H1 (cell line): Measurements from ENCODE around the gene MRPL34. TPM values are rescaled to one million over a fixed set of nuclear protein-coding genes. Genes with fewer than 3 reads are reported as not detected.
A peak's percentile ranks its signal among the peaks of the same experiment; 100 is the strongest.

ENCODE experiments used
- CTCF ChIA-PET: fragments of 300-600 bp; sonication (Branson Sonifier 250); formaldehyde crosslinking; loops from one replicate; lab custom pipeline; 2021; ENCODE audit not compliant: partially characterized antibody; lab: Charles Lee
- POLR2A ChIA-PET: fragments of 300-600 bp; sonication (Branson Sonifier 250); formaldehyde crosslinking; loops from one replicate; lab custom pipeline; 2021; ENCODE audit warnings: inconsistent platforms; ENCODE audit not compliant: partially characterized antibody; lab: Charles Lee
- DNase-seq, 2 experiments: peaks; one replicate each; pipeline versions ENCODE4 v3.0.0 to v3.0.0-alpha.2; 2010 to 2022; ENCODE audit warnings: low spot score in 2 of 2, low read depth in 1 of 2, mixed read lengths in 1 of 2
- FAIRE-seq: peaks from 2 replicates; lab custom pipeline; 2011; peaks lifted over from hg19 to GRCh38; lab: Jason Lieb, UNC
- H2AFZ ChIP-seq: 2 replicates; pipeline ENCODE4 v1.8.1; 2012; ENCODE audit warnings: low read length, inconsistent platforms
- H2AK5ac ChIP-seq: 2 replicates; pipeline ENCODE4 v1.6.1; 2013; ENCODE audit warnings: low read depth, low read length
- H2BK120ac ChIP-seq: replicated peaks from 2 replicates; pipeline ENCODE3; 2013; ENCODE audit warnings: low read depth, low read length, inconsistent platforms
- H2BK12ac ChIP-seq: 2 replicates; pipeline ENCODE4 v1.6.1; 2013; ENCODE audit warnings: low read depth, low read length
- H2BK15ac ChIP-seq: 2 replicates; pipeline ENCODE4 v1.6.1; 2013; ENCODE audit warnings: low read length
- H2BK20ac ChIP-seq: 2 replicates; pipeline ENCODE4 v1.6.1; 2013; ENCODE audit warnings: low read length
- H2BK5ac ChIP-seq: 2 replicates; pipeline ENCODE4 v1.6.1; 2013; ENCODE audit warnings: low read depth, low read length
- H3K14ac ChIP-seq: 2 replicates; pipeline ENCODE4 v1.6.1; 2013; ENCODE audit warnings: inconsistent platforms; ENCODE audit not compliant: insufficient read length
- H3K18ac ChIP-seq: 2 replicates; pipeline ENCODE4 v1.6.1; 2013; ENCODE audit warnings: low read length; ENCODE audit errors: extremely low read depth
- H3K23ac ChIP-seq: 2 replicates; pipeline ENCODE4 v1.6.1; 2013; ENCODE audit warnings: inconsistent platforms; ENCODE audit not compliant: insufficient read length
- H3K23me2 ChIP-seq: 2 replicates; pipeline ENCODE4 v1.6.1; 2013; ENCODE audit warnings: low read depth, low read length
- H3K27ac ChIP-seq: 2 replicates; pipeline ENCODE4 v1.6.1; 2011; ENCODE audit warnings: low read depth, low read length, inconsistent platforms
- H3K27me3 ChIP-seq, 4 experiments: replicated peaks in 1 of 4; 1 replicate in 1 of 4; 2 replicates in 3 of 4; pipeline versions ENCODE4 v1.6.1 to v1.8.1; 2011 to 2013; ENCODE audit warnings: low read length in 3 of 4, mild to moderate bottlenecking in 3 of 4, inconsistent platforms in 2 of 4, mixed read lengths in 2 of 4, moderate library complexity in 1 of 4; ENCODE audit not compliant: control insufficient read depth in 3 of 4, insufficient read depth in 3 of 4; ENCODE audit errors: extremely low read depth in 1 of 4
- H3K36me3 ChIP-seq, 4 experiments: 2 replicates each; pipeline versions ENCODE4 v1.6.1 to v1.8.1; 2011 to 2013; ENCODE audit warnings: mild to moderate bottlenecking in 4 of 4, low read length in 3 of 4, moderate library complexity in 2 of 4, control low read depth in 1 of 4, inconsistent platforms in 1 of 4; ENCODE audit not compliant: insufficient read depth in 4 of 4, control insufficient read depth in 2 of 4
- H3K4ac ChIP-seq: replicated peaks from 2 replicates; pipeline ENCODE3; 2013; ENCODE audit warnings: low read length, low read depth, mixed read lengths, inconsistent platforms; ENCODE audit not compliant: insufficient read length
- H3K4me1 ChIP-seq, 4 experiments: replicated peaks in 1 of 4; 1 replicate in 1 of 4; 2 replicates in 3 of 4; pipeline versions ENCODE4 v1.6.1 to v1.8.1; 2011 to 2013; ENCODE audit warnings: low read length in 3 of 4, inconsistent platforms in 2 of 4, mixed read lengths in 1 of 4; ENCODE audit not compliant: insufficient read depth in 4 of 4, control insufficient read depth in 3 of 4
- H3K4me2 ChIP-seq, 2 experiments: 2 replicates each; pipeline versions ENCODE4 v1.6.1 to v1.8.1; 2011 to 2013; ENCODE audit warnings: low read depth in 2 of 2, low read length in 2 of 2, control low read depth in 1 of 2, inconsistent platforms in 1 of 2, mild to moderate bottlenecking in 1 of 2; ENCODE audit not compliant: insufficient read depth in 1 of 2
- H3K4me3 ChIP-seq, 4 experiments: fragments of 200-600, 300-600 bp in 1 of 4; sonication (generic), shearing (Covaris generic), sonication (Bioruptor Twin) in 1 of 4; 2 replicates each; pipeline versions ENCODE4 v1.5.1 to v1.8.1; 2011 to 2016; ENCODE audit warnings: low read length in 4 of 4, low read depth in 3 of 4, control low read depth in 2 of 4, inconsistent platforms in 2 of 4, mild to moderate bottlenecking in 2 of 4, mixed read lengths in 1 of 4, moderate library complexity in 1 of 4; ENCODE audit not compliant: insufficient read depth in 2 of 4; ENCODE audit errors: extremely low read depth in 1 of 4
- H3K56ac ChIP-seq: replicated peaks from 2 replicates; pipeline ENCODE3; 2013; ENCODE audit warnings: low read depth, mild to moderate bottlenecking, mixed read lengths, low read length, inconsistent platforms; ENCODE audit not compliant: insufficient read length
- H3K79me1 ChIP-seq: 2 replicates; pipeline ENCODE4 v1.6.1; 2013; ENCODE audit warnings: low read depth, low read length, control low read depth
- H3K79me2 ChIP-seq, 2 experiments: 2 replicates each; pipeline versions ENCODE4 v1.6.1 to v1.8.1; 2012 to 2013; ENCODE audit warnings: low read length in 2 of 2, mild to moderate bottlenecking in 2 of 2, inconsistent platforms in 1 of 2; ENCODE audit not compliant: insufficient read depth in 2 of 2, control insufficient read depth in 1 of 2
- H3K9ac ChIP-seq, 4 experiments: replicated peaks in 1 of 4; 1 replicate in 1 of 4; 2 replicates in 3 of 4; pipeline versions ENCODE4 v1.6.1 to v1.8.1; 2011 to 2013; ENCODE audit warnings: low read depth in 3 of 4, low read length in 3 of 4, control low read depth in 2 of 4, mild to moderate bottlenecking in 2 of 4, moderate library complexity in 2 of 4, inconsistent platforms in 1 of 4; ENCODE audit errors: extremely low read depth in 1 of 4
- H3K9me3 ChIP-seq, 2 experiments: 2 replicates each; pipeline versions ENCODE4 v1.6.1 to v1.8.1; 2012 to 2013; ENCODE audit warnings: mild to moderate bottlenecking in 2 of 2, moderate library complexity in 2 of 2, control low read depth in 1 of 2, inconsistent platforms in 1 of 2, low read depth in 1 of 2, low read length in 1 of 2, mixed read lengths in 1 of 2; ENCODE audit not compliant: insufficient read depth in 2 of 2
- H4K20me1 ChIP-seq, 2 experiments: replicated peaks in 1 of 2; 2 replicates each; pipeline versions ENCODE3 to v1.8.1; 2011 to 2013; ENCODE audit warnings: inconsistent platforms in 2 of 2, low read length in 2 of 2, mild to moderate bottlenecking in 1 of 2; ENCODE audit not compliant: insufficient read depth in 2 of 2, control insufficient read depth in 1 of 2
- H4K5ac ChIP-seq: 2 replicates; pipeline ENCODE4 v1.6.1; 2013; ENCODE audit warnings: low read length, low read depth, mixed read lengths, inconsistent platforms; ENCODE audit not compliant: insufficient read length
- H4K8ac ChIP-seq: 2 replicates; pipeline ENCODE4 v1.8.0; 2013; ENCODE audit warnings: mild to moderate bottlenecking, moderate library complexity, low read length, inconsistent platforms; ENCODE audit not compliant: insufficient read depth; ENCODE audit errors: extremely low read depth
- H4K91ac ChIP-seq: replicated peaks from 2 replicates; pipeline ENCODE3; 2013; ENCODE audit warnings: low read length, mixed read lengths, inconsistent platforms; ENCODE audit not compliant: insufficient read length
- RNF2 ChIP-seq: fragments of 200-900, 300-1000 bp; sonication (generic); IDR thresholded peaks from 2 replicates; pipeline ENCODE4 v1.7.1; 2016; ENCODE audit warnings: borderline replicate concordance, low read depth, mild to moderate bottlenecking, antibody characterized with exemption, low read length; ENCODE audit not compliant: poor library complexity, severe bottlenecking; ENCODE audit errors: missing control alignments
- SIX5 ChIP-seq: IDR thresholded peaks from 2 replicates; pipeline ENCODE4 v1.6.1; 2011; ENCODE audit warnings: mild to moderate bottlenecking, low read depth, low read length
- WGBS, 2 experiments: shearing (Covaris generic) in 1 of 2; methylation state at CpG; one replicate each; pipeline versions ENCODE4 v1.1.6 to v1.1.7; 2013 to 2015; ENCODE audit warnings: low lambda C conversion rate in 2 of 2, mixed read lengths in 2 of 2, inconsistent platforms in 1 of 2, low coverage in 1 of 2, missing lambda C conversion rate in 1 of 2; ENCODE audit not compliant: insufficient replicate concordance in 2 of 2, insufficient coverage in 1 of 2, insufficient read length in 1 of 2; ENCODE audit errors: extremely low coverage in 1 of 2, missing lambda C conversion rate in 1 of 2; 5-methylcytosine and 5-hydroxymethylcytosine counted together
- polyA plus RNA-seq, 7 experiments: library from polyadenylated mRNA; depleted of rRNA in 3 of 7; stranded (reverse) in 5 of 7; unstranded in 2 of 7; fragments of >200 nt in 5 of 7; fragments of 200-250 nt in 2 of 7; gene quantifications; 1 replicate in 5 of 7; 2 replicates in 1 of 7; 4 replicates in 1 of 7; pipeline versions ENCODE4 v1.2.1 to v1.2.3, GENCODE V29; 2011 to 2013; ENCODE audit warnings: missing spikeins in 2 of 7, mixed read lengths in 2 of 7
- total RNA-seq: library from RNA; stranded (reverse); fragmentation: NEBNext Ultra II Directional; extraction: Animal tissue kit (Norgen Biotek cat#: 25700); gene quantifications from 2 replicates; pipeline ENCODE4 v1.2.1, GENCODE V29; 2021
- TF ChIP-seq, protein P1 (sequence below): IDR thresholded peaks from 2 replicates; pipeline ENCODE4 v1.6.1; 2012; ENCODE audit warnings: inconsistent platforms
- TF ChIP-seq, protein P2 (sequence below): IDR thresholded peaks from 2 replicates; pipeline ENCODE4 v1.6.1; 2012; ENCODE audit warnings: inconsistent platforms

The MRPL34 gene
- total and polyA plus RNA-seq, 2 of the 8 experiments (the other 6 are each of a cell fraction or from before 2014, with no cell fraction given), result 91.9 to 99.6 TPM

DNA sequence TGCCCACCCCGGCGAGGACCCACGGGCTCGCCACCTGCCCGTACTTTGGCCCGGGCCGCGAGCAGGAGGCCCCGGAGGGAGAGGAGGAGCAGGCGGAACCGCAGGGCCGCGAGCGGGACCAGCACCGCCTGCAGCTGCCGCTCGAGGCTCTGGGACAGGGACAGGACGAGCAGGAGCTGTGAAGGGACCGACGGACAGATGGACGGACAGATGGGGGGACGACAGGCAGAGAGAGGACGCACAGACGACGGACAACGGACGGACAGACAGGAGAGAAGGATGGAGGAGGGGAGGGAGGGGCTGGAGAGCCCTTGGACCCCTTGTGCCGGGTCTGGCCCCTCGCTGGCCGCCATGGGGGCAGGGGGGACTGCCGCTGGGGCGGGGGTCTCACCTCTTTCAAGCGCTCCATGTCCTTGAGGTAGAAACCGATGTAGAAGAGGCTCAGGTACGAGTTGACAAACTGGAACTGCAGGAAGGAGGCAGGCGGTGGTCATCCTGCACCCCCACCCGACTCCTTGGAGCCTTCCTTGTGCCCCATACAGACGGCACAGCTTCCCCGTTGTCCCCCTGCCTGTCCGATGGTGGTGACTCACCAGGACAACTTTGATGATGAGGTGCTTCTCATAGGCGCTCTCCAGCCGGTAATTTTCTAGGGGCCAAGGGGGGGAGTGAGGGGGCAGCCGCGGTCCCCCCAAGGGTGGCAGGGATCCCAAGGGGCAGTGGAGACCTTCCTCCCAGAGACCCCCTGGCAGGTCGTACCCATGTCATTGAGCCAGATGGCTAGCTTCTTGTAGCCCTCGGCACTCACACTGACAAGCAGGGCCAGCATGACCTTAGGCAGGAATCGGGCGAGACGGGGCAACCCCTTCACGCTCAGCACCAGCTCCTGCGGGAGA is 23.9 kb downstream of the MRPL34 start:
- Histone ChIP-seq H3K4me3 (peak overlapping the region in 2 of 4 experiments; percentile 60 to 95; a peak in 3 of 8 replicates), H3K23ac (no peak overlapping the region), H3K79me1 (0 out of 2 replicates have a peak, but pooled peaks cover 2% of the 10 kb centered on the region), H3K9me3 (no peaks in the 10 kb centered on the region), H3K4me1 (peaks cover 0 to 30% (median 22%) of the 10 kb centered on the region in 4 experiments; a peak in 6 of 7 replicates), H2BK5ac (0 out of 2 replicates have a peak overlapping the region, but pooled peaks have one; percentile 16), H2AK5ac (0 out of 2 replicates have a peak overlapping the region, but pooled peaks have one; percentile 65), H2BK15ac (peak overlapping the region; percentile 100), H3K14ac (no peak overlapping the region), H4K8ac (peak overlapping the region; percentile 80; the same call in 1 of the 2 replicates), H3K27ac (no peak overlapping the region), H3K36me3 (peaks cover 0 to 7% (median 3%) of the 10 kb centered on the region in 4 experiments; a peak in 4 of 8 replicates), H4K91ac (no peak overlapping the region), H3K18ac (peak overlapping the region; percentile 87; the same call in 1 of the 2 replicates), H3K79me2 (no peaks in the 10 kb centered on the region), H2BK12ac (no peak overlapping the region; the same call in 1 of the 2 replicates), H2BK120ac (no peak overlapping the region), H4K5ac (no peak overlapping the region), H3K4ac (peak overlapping the region; percentile 53), H2AFZ (no peak overlapping the region), H3K9ac (no peak overlapping the region), H2BK20ac (no peak overlapping the region), H3K4me2 (peak overlapping the region; percentile 72 to 81), H3K56ac (no peak overlapping the region), H3K27me3 (no peaks in the 10 kb centered on the region; a peak in 1 of 7 replicates), H3K23me2 (peaks cover 15% of the 10 kb centered on the region), H4K20me1 (peaks cover 0 to 14% of the 10 kb centered on the region in 2 experiments)
- ChIA-PET CTCF (interaction anchor here (0.9 to 3.2 kb wide), 7 partner anchors 11 to 277 kb away, joined by 3 to 13 read pairs (median 4); partner anchors contain the start of genes DDA1 and MRPL34), POLR2A (interaction anchor here (1.0 to 17.1 kb wide), 4 partner anchors 9 to 116 kb away, joined by 3 to 329 read pairs (median 52); partner anchors contain the start of genes ABHD8, ANO8, DDA1 and GTPBP3)
- no peak for DNase-seq
- WGBS, 2 experiments, result 83% methylated on average over 43 of the region's 51 CpGs; no CpG with 5 or more reads in 1 of the 2 experiments
- no peak for FAIRE-seq
- TF ChIP-seq SIX5, result no peak
- TF ChIP-seq, protein P1, sequence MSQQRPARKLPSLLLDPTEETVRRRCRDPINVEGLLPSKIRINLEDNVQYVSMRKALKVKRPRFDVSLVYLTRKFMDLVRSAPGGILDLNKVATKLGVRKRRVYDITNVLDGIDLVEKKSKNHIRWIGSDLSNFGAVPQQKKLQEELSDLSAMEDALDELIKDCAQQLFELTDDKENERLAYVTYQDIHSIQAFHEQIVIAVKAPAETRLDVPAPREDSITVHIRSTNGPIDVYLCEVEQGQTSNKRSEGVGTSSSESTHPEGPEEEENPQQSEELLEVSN, result peak; percentile 89
- peak; percentile 55 for TF ChIP-seq RNF2
- TF ChIP-seq, protein P2, sequence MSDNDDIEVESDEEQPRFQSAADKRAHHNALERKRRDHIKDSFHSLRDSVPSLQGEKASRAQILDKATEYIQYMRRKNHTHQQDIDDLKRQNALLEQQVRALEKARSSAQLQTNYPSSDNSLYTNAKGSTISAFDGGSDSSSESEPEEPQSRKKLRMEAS, result 0 out of 2 replicates have a peak, but pooled peaks have one; percentile 16
